ENCODE measurements around the gene ADGRG1. TPM values are rescaled to one million over a fixed set of nuclear protein-coding genes. Genes with fewer than 3 reads are reported as not detected.

Gene ADGRG1
- total RNA-seq, 1 donor from 2014 or later: 201 TPM

- DNase-seq (ENCODE audit: low spot score): no peak
Measured at GRCh38 chr16:57635266-57636097, 7.1 kb downstream of the ADGRG1 start.

GRCh38 chr16:57636184-57636583, 7.8 kb downstream of the ADGRG1 start:
- no peak for DNase-seq (ENCODE audit: low spot score)

- no peak for DNase-seq (ENCODE audit: low spot score)
Measured at GRCh38 chr16:57637020-57637419, 8.6 kb downstream of the ADGRG1 start.

- no peak for DNase-seq (ENCODE audit: low spot score)
Measured at GRCh38 chr16:57637424-57637823, 9.0 kb downstream of the ADGRG1 start.

- DNase-seq (ENCODE audit: low spot score): no peak
Measured at GRCh38 chr16:57637965-57638364, 9.5 kb downstream of the ADGRG1 start.

GRCh38 chr16:57638381-57638780, 10.0 kb downstream of the ADGRG1 start:
- no peak for DNase-seq (ENCODE audit: low spot score)

GRCh38 chr16:57639172-57639887, 10.9 kb downstream of the ADGRG1 start:
- no peak for DNase-seq (ENCODE audit: low spot score)

- no peak for DNase-seq (ENCODE audit: low spot score)
Measured at GRCh38 chr16:57640185-57640584, 11.8 kb downstream of the ADGRG1 start.

GRCh38 chr16:57640612-57641011, 12.2 kb downstream of the ADGRG1 start:
- no peak for DNase-seq (ENCODE audit: low spot score)

- no peak for DNase-seq (ENCODE audit: low spot score)
Measured at GRCh38 chr16:57642160-57643135, 14.0 kb downstream of the ADGRG1 start.

GRCh38 chr16:57643147-57643874, 14.9 kb downstream of the ADGRG1 start:
- DNase-seq (ENCODE audit: low spot score): no peak

GRCh38 chr16:57643910-57644309, 15.5 kb downstream of the ADGRG1 start:
- no peak for DNase-seq (ENCODE audit: low spot score)

- no peak for DNase-seq (ENCODE audit: low spot score)
Measured at GRCh38 chr16:57644383-57645014, 16.1 kb downstream of the ADGRG1 start.

- DNase-seq (ENCODE audit: low spot score): no peak
Measured at GRCh38 chr16:57645169-57645568, 16.7 kb downstream of the ADGRG1 start.

GRCh38 chr16:57645691-57646387, 17.4 kb downstream of the ADGRG1 start:
- no peak for DNase-seq (ENCODE audit: low spot score)

- DNase-seq (ENCODE audit: low spot score): no peak
Measured at GRCh38 chr16:57646388-57647039, 18.1 kb downstream of the ADGRG1 start.

GRCh38 chr16:57647136-57647875, 18.9 kb downstream of the ADGRG1 start:
- DNase-seq (ENCODE audit: low spot score): no peak

GRCh38 chr16:57648125-57648524, 19.7 kb downstream of the ADGRG1 start:
- no peak for DNase-seq (ENCODE audit: low spot score)
